ENCODE data around the gene MYH9.

DNA sequence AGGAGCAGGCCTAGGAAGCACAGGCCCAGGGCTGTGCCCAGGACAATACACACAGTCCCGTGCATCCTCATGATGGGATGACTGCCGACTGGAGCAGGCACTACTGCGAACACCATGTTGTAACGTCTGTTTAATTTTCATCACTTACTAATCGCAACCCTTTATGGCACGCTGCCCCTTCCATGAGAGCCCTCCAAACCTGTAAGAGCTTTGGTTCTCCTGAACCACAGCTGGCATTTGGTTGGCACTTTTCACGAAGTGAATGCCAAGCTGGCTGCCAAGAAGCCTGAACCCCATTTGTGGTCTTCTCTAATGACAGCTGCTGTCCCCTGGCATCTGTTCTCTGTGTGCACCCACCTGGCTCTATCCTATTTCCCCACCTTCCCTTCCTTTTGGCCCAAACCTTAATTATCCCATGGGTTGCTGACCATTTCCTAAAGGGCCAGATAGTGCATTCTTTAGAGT lies 98.3 kb downstream of the MYH9 start:
- TF ChIP-seq CTCF (IDR thresholded peaks at IDR 0.05) (no peak), EZH2 (IDR thresholded peaks at IDR 0.05; ENCODE audit: borderline replicate concordance, insufficient read depth, low read depth, low read length, poor library complexity, severe bottlenecking) (no peak)
